ENCODE results near the gene CXXC5. TPM values are rescaled to one million over a fixed set of nuclear protein-coding genes. Genes with fewer than 3 reads are reported as not detected.

The CXXC5 gene
- total RNA-seq, 1 experiment from 2014 or later, result 85.0 TPM

GRCh38 chr5:139699351-139699750 lies 51.2 kb downstream of the CXXC5 start:
- H3K4me3 ChIP-seq (ENCODE audit: low read depth in 2 of 2, low read length in 2 of 2), result no peak overlapping the region
- POLR2A ChIA-PET, result interaction anchor here (0.6 kb wide), 1 partner anchor 12 kb away, joined by 3 read pairs; no protein-coding TSS in a partner anchor
- DNase-seq (ENCODE audit: low read depth, low spot score), result no peak
- no TSS peak for BruUV-seq (replicated peaks)
- no peaks in the 10 kb centered on the region for H3K9me3 ChIP-seq (ENCODE audit: control insufficient read depth, insufficient read depth, low read depth, low read length)
- peaks cover 36% of the 10 kb centered on the region for H3K4me1 ChIP-seq (ENCODE audit: control insufficient read depth, insufficient read depth, low read length)
- in situ Hi-C loops (cut with HindIII; ENCODE audit: low pct_unique_long_range_greater_than_20kb, low sequenced_read_pairs), result no loop called here
- ATAC-seq, result no peak
- CTCF ChIA-PET, result interaction anchor here (1.2 kb wide), 1 partner anchor 66 kb away, joined by 4 read pairs; no protein-coding TSS in a partner anchor
- no peaks in the 10 kb centered on the region for H3K27me3 ChIP-seq (ENCODE audit: control insufficient read depth, insufficient read depth, low read length)
- TF ChIP-seq TCF7L2 (IDR thresholded peaks at IDR 0.05; ENCODE audit: low read depth, low read length) (no peak), SIN3A (IDR thresholded peaks at IDR 0.05; ENCODE audit: borderline replicate concordance, insufficient read depth, low read depth, low read length) (no peak), POLR2AphosphoS5 (IDR thresholded peaks at IDR 0.05; ENCODE audit: low read depth, low read length) (no peak)
- TF ChIP-seq, protein P1, sequence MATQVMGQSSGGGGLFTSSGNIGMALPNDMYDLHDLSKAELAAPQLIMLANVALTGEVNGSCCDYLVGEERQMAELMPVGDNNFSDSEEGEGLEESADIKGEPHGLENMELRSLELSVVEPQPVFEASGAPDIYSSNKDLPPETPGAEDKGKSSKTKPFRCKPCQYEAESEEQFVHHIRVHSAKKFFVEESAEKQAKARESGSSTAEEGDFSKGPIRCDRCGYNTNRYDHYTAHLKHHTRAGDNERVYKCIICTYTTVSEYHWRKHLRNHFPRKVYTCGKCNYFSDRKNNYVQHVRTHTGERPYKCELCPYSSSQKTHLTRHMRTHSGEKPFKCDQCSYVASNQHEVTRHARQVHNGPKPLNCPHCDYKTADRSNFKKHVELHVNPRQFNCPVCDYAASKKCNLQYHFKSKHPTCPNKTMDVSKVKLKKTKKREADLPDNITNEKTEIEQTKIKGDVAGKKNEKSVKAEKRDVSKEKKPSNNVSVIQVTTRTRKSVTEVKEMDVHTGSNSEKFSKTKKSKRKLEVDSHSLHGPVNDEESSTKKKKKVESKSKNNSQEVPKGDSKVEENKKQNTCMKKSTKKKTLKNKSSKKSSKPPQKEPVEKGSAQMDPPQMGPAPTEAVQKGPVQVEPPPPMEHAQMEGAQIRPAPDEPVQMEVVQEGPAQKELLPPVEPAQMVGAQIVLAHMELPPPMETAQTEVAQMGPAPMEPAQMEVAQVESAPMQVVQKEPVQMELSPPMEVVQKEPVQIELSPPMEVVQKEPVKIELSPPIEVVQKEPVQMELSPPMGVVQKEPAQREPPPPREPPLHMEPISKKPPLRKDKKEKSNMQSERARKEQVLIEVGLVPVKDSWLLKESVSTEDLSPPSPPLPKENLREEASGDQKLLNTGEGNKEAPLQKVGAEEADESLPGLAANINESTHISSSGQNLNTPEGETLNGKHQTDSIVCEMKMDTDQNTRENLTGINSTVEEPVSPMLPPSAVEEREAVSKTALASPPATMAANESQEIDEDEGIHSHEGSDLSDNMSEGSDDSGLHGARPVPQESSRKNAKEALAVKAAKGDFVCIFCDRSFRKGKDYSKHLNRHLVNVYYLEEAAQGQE (IDR thresholded peaks at IDR 0.05; ENCODE audit: insufficient read depth in 1 of 2, low read depth in 2 of 2, low read length in 1 of 2), result no peak
- TF ChIP-seq, protein P2, sequence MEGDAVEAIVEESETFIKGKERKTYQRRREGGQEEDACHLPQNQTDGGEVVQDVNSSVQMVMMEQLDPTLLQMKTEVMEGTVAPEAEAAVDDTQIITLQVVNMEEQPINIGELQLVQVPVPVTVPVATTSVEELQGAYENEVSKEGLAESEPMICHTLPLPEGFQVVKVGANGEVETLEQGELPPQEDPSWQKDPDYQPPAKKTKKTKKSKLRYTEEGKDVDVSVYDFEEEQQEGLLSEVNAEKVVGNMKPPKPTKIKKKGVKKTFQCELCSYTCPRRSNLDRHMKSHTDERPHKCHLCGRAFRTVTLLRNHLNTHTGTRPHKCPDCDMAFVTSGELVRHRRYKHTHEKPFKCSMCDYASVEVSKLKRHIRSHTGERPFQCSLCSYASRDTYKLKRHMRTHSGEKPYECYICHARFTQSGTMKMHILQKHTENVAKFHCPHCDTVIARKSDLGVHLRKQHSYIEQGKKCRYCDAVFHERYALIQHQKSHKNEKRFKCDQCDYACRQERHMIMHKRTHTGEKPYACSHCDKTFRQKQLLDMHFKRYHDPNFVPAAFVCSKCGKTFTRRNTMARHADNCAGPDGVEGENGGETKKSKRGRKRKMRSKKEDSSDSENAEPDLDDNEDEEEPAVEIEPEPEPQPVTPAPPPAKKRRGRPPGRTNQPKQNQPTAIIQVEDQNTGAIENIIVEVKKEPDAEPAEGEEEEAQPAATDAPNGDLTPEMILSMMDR (IDR thresholded peaks at IDR 0.05), result no peak
- no peaks in the 10 kb centered on the region for H3K36me3 ChIP-seq (ENCODE audit: control insufficient read depth, insufficient read depth, low read length)
- intact Hi-C loops (cut with micrococcal nuclease; ENCODE audit: unreplicated experiment), result no loop called here
- no peak overlapping the region for H3K27ac ChIP-seq (ENCODE audit: low read length)

DNA sequence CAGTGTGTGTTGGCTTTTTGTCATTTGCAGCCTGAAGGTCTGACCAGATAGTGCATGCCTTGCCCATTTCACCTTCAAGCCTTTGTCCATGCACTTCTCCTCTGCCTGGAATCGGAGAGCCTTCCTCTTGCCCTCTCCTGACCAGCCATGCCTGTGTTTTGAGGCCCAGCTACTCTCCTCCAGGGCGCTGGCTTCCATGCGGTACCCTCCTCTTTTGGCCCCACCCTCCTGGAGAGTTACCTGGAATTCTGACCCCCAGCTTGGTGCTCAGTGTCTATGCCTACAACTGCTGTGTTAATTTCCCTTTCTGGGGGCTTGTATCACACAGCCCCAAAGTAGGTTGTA lies 52.5 kb downstream of the CXXC5 start:
- Histone ChIP-seq H3K4me1 (ENCODE audit: control insufficient read depth, insufficient read depth, low read length) (peaks cover 36% of the 10 kb centered on the region), H3K9me3 (ENCODE audit: control insufficient read depth, insufficient read depth, low read depth, low read length) (no peaks in the 10 kb centered on the region), H3K36me3 (ENCODE audit: control insufficient read depth, insufficient read depth, low read length) (no peaks in the 10 kb centered on the region), H3K4me3 (ENCODE audit: low read depth in 2 of 2, low read length in 2 of 2) (no peak overlapping the region), H3K27me3 (ENCODE audit: control insufficient read depth, insufficient read depth, low read length) (no peaks in the 10 kb centered on the region), H3K27ac (ENCODE audit: low read length) (no peak overlapping the region)
- no TSS peak for BruUV-seq (replicated peaks)
- no peak for DNase-seq (ENCODE audit: low read depth, low spot score)
- POLR2A ChIA-PET, result no interaction called here
- in situ Hi-C loops (cut with HindIII; ENCODE audit: low pct_unique_long_range_greater_than_20kb, low sequenced_read_pairs), result no loop called here
- ATAC-seq, result no peak
- TF ChIP-seq TCF7L2 (IDR thresholded peaks at IDR 0.05; ENCODE audit: low read depth, low read length), result no peak
- TF ChIP-seq, protein P2 (IDR thresholded peaks at IDR 0.05), result no peak
- no peak for TF ChIP-seq POLR2AphosphoS5 (IDR thresholded peaks at IDR 0.05; ENCODE audit: low read depth, low read length)
- no peak for TF ChIP-seq SIN3A (IDR thresholded peaks at IDR 0.05; ENCODE audit: borderline replicate concordance, insufficient read depth, low read depth, low read length)
- TF ChIP-seq, protein P1 (IDR thresholded peaks at IDR 0.05; ENCODE audit: insufficient read depth in 1 of 2, low read depth in 2 of 2, low read length in 1 of 2), result no peak
- CTCF ChIA-PET, result interaction anchor here (0.6 to 1.2 kb wide), 2 partner anchors 11 to 724 kb away, joined by 3 read pairs; no protein-coding TSS in a partner anchor
- intact Hi-C loops (cut with micrococcal nuclease; ENCODE audit: unreplicated experiment), result no loop called here

All from Panc1 (cell line).